Measurements from ENCODE around the gene POLR2L. TPM values are rescaled to one million over a fixed set of nuclear protein-coding genes. Genes with fewer than 3 reads are reported as not detected.

POLR2L gene
- total RNA-seq, 1 donor from 2014 or later = 106 TPM

DNA sequence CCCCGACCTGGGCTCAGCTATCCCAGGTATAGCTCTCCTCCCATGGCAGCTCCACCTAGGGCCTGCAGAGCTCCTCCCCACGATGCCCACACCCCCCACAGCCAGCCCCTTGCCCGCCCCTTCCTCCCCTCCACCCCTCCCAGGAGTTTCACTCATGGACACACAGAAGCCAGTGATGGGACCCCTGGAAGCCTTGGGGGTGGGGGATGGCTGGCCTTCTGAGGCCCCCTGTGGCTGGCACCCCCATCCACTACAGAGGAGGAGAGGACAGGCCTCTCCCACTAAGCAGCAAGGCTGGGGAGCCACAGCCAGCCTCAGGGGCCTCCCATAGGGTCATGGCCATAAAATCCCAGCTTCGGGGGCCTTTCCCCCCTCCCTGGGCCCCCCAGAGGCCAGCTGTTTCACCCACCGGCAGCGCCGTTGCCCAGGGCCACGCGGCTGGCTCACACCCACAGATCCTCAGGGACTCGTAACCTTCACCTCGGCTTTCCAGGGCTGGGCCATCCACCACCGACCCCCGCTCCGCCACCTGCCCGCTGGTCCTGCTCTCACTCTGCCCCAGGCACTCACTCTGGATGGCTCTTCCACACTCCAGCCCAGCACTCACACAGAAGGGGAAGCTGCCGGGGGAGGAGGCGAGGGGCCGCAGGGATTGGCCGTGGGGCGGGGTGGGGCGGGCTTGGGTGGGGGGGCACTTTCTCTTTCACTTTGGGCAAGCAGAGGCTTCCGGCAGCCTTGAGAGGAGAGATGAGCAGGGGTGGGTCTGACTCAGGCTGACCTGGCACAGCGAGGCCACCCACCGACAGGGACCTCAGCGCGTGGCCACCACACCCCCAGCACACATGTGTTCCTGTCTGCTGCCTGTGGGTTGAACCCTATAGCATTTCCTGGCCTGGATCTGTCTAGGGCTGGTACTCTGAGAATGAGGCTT lies 46.4 kb downstream of the POLR2L start:
- TF ChIP-seq, protein P1, sequence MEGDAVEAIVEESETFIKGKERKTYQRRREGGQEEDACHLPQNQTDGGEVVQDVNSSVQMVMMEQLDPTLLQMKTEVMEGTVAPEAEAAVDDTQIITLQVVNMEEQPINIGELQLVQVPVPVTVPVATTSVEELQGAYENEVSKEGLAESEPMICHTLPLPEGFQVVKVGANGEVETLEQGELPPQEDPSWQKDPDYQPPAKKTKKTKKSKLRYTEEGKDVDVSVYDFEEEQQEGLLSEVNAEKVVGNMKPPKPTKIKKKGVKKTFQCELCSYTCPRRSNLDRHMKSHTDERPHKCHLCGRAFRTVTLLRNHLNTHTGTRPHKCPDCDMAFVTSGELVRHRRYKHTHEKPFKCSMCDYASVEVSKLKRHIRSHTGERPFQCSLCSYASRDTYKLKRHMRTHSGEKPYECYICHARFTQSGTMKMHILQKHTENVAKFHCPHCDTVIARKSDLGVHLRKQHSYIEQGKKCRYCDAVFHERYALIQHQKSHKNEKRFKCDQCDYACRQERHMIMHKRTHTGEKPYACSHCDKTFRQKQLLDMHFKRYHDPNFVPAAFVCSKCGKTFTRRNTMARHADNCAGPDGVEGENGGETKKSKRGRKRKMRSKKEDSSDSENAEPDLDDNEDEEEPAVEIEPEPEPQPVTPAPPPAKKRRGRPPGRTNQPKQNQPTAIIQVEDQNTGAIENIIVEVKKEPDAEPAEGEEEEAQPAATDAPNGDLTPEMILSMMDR (IDR thresholded peaks at IDR 0.05; ENCODE audit: partially characterized antibody, unreplicated experiment) = no peak
- peak overlapping the region; percentile 96 for H3K27ac Mint-ChIP-seq (ENCODE audit: unreplicated experiment)
- peaks cover 7% of the 10 kb centered on the region for H3K9me3 Mint-ChIP-seq (ENCODE audit: unreplicated experiment)
- H3K4me1 Mint-ChIP-seq (ENCODE audit: low read depth, unreplicated experiment) = peaks cover 8% of the 10 kb centered on the region
- DNase-seq = peak; percentile 78
- peak overlapping the region; percentile 88 for H3K4me3 Mint-ChIP-seq (ENCODE audit: unreplicated experiment)
- H3K27me3 Mint-ChIP-seq (ENCODE audit: unreplicated experiment) = peaks cover 7% of the 10 kb centered on the region
- no peaks in the 10 kb centered on the region for H3K36me3 Mint-ChIP-seq (ENCODE audit: unreplicated experiment)

- TF ChIP-seq, protein P1 (IDR thresholded peaks at IDR 0.05; ENCODE audit: partially characterized antibody, unreplicated experiment) = no peak
- no peak overlapping the region for H3K27ac Mint-ChIP-seq (ENCODE audit: unreplicated experiment)
- peak; percentile 32 for DNase-seq
- H3K27me3 Mint-ChIP-seq (ENCODE audit: unreplicated experiment) = peaks cover 7% of the 10 kb centered on the region
- peak overlapping the region; percentile 46 for H3K4me3 Mint-ChIP-seq (ENCODE audit: unreplicated experiment)
- H3K9me3 Mint-ChIP-seq (ENCODE audit: unreplicated experiment) = peaks cover 10% of the 10 kb centered on the region
- no peaks in the 10 kb centered on the region for H3K36me3 Mint-ChIP-seq (ENCODE audit: unreplicated experiment)
- peaks cover 10% of the 10 kb centered on the region for H3K4me1 Mint-ChIP-seq (ENCODE audit: low read depth, unreplicated experiment)
Measured at GRCh38 chr11:794766-795633, 47.3 kb downstream of the POLR2L start.

GRCh38 chr11:794013-794765 lies 48.1 kb downstream of the POLR2L start:
- Mint-ChIP-seq H3K36me3 (ENCODE audit: unreplicated experiment) (no peaks in the 10 kb centered on the region), H3K4me3 (ENCODE audit: unreplicated experiment) (peak overlapping the region; percentile 65), H3K4me1 (ENCODE audit: low read depth, unreplicated experiment) (peaks cover 10% of the 10 kb centered on the region), H3K9me3 (ENCODE audit: unreplicated experiment) (peaks cover 10% of the 10 kb centered on the region), H3K27ac (ENCODE audit: unreplicated experiment) (peak overlapping the region; percentile 83), H3K27me3 (ENCODE audit: unreplicated experiment) (peaks cover 7% of the 10 kb centered on the region)
- no peak for DNase-seq
- TF ChIP-seq, protein P1 (IDR thresholded peaks at IDR 0.05; ENCODE audit: partially characterized antibody, unreplicated experiment) = no peak

- TF ChIP-seq, protein P1 (IDR thresholded peaks at IDR 0.05; ENCODE audit: partially characterized antibody, unreplicated experiment) = no peak
- DNase-seq = no peak
- Mint-ChIP-seq H3K9me3 (ENCODE audit: unreplicated experiment) (peaks cover 10% of the 10 kb centered on the region), H3K36me3 (ENCODE audit: unreplicated experiment) (no peaks in the 10 kb centered on the region), H3K27me3 (ENCODE audit: unreplicated experiment) (peaks cover 7% of the 10 kb centered on the region), H3K4me3 (ENCODE audit: unreplicated experiment) (peak overlapping the region; percentile 65), H3K27ac (ENCODE audit: unreplicated experiment) (peak overlapping the region; percentile 83), H3K4me1 (ENCODE audit: low read depth, unreplicated experiment) (peaks cover 13% of the 10 kb centered on the region)
Measured at GRCh38 chr11:793556-793955, 48.8 kb downstream of the POLR2L start.

All from glutamatergic neuron (in vitro differentiated cells).